RPMI8226 (cell line): ENCODE data around the gene VN1R4.
"Not testable (repeated sequence)": the region's sequence is repeated elsewhere in the genome, so short reads cannot be mapped to it uniquely, and the experiment has no call there.

Source experiments
- DNase-seq: peaks from one replicate; pipeline ENCODE4 v3.0.0-alpha.2; 2015

Gene VN1R4, protein sequence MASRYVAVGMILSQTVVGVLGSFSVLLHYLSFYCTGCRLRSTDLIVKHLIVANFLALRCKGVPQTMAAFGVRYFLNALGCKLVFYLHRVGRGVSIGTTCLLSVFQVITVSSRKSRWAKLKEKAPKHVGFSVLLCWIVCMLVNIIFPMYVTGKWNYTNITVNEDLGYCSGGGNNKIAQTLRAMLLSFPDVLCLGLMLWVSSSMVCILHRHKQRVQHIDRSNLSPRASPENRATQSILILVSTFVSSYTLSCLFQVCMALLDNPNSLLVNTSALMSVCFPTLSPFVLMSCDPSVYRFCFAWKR

DNA sequence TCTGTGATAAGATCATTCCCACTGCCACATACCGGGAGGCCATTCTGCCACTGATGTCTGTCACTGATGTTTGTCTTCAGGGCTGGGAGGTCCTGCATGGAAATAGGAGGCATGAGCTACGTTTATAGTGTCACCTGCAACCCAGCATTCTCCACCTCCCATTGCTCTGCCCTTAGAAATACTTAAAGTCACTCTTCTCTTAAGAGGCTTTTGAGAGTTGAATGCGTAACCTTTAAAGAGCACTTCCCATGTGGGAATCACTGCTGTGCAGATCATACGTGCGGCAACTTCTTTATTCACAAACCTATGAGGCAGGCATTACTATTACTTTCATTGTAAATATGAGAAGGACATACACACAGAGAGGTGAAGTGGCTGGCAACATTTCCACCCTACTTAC, at the start of gene VN1R4:
TSS of gene VN1R4 (minus strand) at position 101 of the 400 bp plus-strand sequence. CDS start at position 43, 58 bp downstream.
- not testable (repeated sequence) for DNase-seq

DNA sequence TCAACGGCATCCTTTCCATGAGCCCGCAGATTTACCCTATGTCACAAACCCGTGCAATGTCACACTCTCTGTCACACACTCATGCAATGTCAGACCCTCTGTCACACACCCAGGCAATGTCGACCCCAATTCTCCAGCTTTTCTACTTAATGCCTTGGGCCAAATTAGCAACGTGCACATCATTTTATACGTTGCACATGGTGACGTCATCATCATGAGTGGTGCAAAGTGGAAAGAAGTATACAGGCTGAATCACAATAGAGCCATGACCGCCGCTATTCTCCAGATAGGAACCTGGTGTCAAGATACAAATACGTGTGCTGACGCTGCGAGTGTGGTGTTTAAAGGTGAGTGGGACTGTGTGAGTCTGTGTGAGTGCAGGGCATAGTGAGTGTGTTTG, 44.4 kb upstream of the VN1R4 start:
- no peak for DNase-seq

DNA sequence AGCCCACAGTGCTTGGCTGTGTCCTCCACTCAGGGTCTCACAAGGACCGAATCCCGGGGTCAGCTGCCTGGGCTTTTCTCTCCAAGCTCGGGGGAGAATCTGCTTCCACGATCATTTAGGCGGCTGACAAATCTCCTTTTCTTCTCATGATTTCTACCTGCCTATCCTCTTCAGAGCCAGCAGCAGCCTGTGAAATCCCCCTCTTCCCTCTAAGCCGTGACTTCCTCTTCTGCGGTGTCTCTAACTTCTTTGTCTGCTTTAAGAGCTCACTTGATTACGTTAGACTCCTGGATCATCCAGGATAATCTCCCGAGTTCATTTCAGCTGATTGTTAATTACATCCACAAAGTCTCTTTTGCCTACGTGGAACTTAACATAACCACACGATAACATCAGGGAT, 43.5 kb upstream of the VN1R4 start:
- no peak for DNase-seq

DNA sequence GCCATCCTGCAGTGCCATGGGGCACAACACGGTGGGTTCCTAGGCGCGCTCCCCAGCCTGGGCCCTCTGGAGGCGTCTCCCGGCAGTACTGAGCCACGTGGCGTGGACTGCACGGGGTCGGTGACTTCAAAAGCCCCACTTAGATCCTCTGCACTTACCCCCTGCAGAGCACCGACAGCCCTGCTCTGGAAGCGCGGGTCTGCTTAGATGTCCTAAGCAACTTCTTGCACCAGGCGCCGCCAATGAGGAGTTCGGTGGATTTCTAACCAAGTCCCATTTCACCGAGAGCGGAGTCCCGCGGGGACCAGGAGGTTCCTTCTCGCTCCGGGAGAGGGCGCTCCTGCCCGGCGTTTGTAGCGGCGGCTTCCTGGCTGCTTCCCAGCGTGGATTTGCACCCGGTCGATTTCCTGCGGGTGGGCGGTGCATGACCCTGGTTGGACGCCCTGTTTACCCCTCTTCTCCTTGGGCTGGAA, 40.9 kb upstream of the VN1R4 start:
- DNase-seq = peak; percentile 11

DNA sequence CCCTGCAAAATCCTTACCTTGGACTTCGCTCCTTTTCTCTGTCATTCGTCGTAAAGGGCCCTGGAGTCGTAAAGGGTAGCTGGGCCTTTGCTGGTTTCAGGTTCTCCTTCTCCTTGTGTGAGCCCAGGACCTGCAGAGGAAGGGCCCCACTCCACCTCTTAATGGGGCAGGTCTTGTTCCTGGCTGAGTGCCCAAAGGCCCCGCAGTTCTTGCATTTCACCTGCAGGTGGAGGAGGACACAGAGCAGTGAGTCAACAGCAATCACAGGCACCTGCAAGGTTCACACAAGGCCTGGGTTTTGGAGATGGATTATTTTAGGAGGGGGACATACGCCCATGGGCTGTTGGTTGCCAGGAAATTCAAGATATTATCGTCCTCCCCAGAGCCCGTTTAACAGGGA, 33.8 kb upstream of the VN1R4 start:
- DNase-seq = peak; percentile 26

DNA sequence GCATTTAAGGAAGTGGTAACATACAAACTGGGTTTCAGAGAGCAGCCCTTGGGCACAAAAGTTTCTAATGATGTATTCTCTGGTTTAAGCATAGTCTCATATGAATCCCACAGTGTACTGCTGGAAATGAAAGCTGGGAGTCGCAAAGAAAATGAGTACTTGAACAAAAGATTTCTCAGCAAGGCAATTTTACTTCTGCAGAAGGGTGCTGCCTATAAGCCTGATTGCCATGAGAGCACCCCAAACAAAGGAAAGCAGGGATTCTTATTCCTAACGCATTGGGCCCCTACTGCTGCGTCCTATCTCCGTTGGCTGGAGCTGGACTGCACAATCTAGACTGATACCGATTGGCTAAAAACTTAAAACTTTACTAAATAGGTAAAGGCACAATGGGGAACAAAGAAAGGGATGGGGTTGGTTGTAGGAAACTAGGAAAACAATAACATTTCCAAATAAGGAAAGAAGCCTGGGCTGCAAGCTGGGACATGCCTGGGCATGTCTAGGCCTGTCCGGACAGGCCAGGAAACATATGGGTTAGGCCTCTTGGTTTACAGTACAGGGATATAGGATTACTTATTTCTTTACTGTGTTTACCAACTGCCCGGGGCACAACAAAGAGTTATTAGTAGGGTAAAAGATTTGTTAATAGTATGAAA, 27.4 kb upstream of the VN1R4 start:
- DNase-seq = no peak

DNA sequence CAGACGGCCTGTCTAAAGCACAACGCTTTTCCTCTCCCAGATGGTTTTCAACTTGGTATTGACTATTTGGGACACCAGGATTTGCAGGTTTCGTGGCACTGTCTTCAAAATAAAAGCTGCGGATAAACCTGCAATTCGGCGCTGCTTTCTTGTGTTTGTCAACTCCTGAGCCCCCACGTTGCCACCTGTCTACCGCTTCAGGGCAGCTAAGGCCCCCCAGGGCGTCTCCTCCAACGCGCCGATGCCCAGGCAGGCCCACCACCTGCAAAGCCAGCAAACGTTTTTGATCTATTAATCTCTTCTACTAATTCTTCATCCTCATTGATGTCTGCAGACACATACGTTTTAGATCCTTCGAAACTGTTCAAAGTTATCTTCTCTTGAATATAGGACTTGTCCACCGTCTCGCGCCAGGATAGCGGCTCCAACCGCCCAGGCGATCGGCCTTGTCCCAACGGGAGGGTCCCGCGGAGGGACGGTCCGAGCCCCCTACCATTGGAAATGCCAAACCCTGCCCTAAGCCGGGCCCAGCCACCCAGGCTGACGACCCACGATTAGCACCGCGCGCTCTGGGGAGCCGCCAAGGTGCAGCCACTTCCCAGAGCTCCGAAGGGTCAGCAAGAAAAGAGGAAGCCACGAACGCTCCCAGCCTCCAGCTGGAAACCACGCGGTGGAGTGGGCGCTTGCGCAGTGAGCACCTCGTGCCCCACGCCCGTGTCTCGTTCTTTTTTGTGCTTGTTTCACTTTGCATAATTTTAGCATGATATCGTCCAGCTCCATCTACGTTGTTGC, 23.4 kb upstream of the VN1R4 start:
- no peak for DNase-seq

DNA sequence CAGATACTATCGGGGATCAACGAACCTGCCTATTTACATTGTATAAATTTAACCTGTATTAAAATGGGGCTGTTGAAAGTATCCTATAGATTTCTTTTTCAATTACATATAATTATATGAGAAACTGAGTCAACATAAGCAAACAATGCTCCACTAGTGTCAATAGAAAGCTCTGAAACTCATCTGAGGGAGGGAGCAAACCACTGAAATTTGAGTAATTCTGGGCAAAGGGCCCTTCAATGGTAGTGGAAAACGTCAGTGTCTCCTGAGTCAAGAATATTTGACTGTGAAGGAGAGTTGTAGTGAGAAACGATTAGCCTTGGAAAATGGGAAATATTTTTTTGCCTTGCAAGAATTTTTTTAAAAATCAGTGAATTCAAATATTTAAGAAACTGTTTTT, 17.6 kb upstream of the VN1R4 start:
- no peak for DNase-seq

DNA sequence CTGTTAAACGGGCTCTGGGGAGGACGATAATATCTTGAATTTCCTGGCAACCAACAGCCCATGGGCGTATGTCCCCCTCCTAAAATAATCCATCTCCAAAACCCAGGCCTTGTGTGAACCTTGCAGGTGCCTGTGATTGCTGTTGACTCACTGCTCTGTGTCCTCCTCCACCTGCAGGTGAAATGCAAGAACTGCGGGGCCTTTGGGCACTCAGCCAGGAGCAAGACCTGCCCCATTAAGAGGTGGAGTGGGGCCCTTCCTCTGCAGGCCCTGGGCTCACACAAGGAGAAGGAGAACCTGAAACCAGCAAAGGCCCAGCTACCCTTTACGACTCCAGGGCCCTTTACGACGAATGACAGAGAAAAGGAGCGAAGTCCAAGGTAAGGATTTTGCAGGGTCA, 14.4 kb upstream of the VN1R4 start:
- DNase-seq = peak; percentile 28

DNA sequence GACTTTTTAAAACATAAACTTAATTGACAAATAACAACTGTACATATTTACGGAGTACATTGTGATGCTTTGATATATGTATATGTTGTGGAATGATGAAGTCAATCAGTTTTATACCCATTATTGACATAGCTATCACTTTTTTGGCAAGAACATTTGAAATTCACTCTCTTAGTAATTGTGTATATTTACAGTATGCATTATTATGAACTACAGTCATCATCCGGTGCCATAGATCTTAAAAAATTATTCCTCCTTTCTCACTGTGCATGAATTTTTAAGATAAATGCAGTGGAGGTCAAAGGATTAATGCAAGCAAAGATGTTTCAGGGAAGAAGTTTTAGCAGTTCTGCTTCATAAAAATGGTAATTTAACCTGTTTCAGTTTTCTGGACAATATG, 8.0 kb upstream of the VN1R4 start:
- DNase-seq = no peak

DNA sequence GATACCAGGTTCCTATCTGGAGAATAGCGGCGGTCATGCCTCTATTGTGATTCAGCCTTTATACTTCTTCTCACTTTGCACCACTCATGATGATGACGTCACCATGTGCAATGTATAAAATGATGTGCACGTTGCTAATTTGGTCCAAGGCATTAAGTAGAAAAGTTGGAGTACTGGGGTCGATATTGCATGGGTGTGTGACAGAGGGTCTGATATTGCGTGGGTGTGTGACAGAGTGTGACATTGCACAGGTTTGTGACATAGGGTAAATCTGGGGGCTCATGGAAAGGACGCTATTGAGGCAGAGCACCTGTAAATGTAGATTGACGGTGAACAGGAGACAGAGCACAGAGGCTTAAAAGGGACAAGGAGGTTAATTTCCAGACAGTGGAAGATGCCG, 4.5 kb upstream of the VN1R4 start:
- no peak for DNase-seq

DNA sequence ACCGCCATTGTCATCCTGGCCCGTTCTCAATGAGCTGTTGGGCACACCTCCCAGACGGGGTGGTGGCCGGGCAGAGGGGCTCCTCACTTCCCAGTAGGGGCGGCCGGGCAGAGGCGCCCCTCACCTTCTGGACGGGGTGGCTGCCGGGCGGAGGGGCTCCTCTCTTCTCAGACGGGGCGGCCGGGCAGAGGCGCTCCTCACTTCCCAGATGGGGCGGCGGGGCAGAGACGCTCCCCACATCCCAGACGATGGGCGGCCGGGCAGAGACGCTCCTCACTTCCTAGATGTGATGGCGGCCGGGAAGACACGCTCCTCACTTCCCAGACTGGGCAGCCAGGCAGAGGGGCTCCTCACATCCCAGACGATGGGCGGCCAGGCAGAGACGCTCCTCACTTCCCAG, 2.3 kb upstream of the VN1R4 start:
- DNase-seq = not testable (repeated sequence)

DNA sequence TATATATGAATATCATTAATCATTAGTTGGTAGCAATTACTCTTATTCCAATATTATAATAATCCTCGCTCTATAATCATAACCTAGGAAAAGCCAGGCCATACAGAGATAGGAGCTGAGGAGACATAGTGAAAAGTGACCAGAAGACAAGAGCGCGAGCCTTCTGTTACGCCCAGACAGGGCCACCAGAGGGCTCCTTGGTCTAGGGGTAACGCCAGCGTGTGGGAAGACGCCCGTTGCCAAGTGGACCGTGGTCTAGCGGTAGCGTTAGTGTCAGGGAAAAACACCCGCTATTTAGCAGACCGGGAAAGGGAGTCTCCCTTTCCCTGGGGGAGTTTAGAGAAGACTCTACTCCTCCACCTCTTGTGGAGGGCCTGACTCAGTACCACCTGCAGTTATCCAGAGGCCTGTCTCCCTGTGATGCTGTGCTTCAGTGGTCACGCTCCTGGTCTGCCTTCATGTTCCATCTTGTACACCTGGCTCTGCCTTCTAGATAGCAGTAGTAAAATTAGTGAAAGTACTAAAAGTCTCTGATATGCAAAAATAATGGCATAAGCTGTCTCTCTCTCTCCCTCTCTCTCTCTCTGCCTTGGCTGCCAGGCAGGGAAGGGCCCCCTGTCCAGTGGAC, 9.7 kb downstream of the VN1R4 start, which contains the start of gene VN1R2:
TSS of gene VN1R2 (plus strand) at position 578 of the 628 bp plus-strand sequence. CDS start 84 bp downstream, outside the sequence.
- peak; percentile 11 for DNase-seq

DNA sequence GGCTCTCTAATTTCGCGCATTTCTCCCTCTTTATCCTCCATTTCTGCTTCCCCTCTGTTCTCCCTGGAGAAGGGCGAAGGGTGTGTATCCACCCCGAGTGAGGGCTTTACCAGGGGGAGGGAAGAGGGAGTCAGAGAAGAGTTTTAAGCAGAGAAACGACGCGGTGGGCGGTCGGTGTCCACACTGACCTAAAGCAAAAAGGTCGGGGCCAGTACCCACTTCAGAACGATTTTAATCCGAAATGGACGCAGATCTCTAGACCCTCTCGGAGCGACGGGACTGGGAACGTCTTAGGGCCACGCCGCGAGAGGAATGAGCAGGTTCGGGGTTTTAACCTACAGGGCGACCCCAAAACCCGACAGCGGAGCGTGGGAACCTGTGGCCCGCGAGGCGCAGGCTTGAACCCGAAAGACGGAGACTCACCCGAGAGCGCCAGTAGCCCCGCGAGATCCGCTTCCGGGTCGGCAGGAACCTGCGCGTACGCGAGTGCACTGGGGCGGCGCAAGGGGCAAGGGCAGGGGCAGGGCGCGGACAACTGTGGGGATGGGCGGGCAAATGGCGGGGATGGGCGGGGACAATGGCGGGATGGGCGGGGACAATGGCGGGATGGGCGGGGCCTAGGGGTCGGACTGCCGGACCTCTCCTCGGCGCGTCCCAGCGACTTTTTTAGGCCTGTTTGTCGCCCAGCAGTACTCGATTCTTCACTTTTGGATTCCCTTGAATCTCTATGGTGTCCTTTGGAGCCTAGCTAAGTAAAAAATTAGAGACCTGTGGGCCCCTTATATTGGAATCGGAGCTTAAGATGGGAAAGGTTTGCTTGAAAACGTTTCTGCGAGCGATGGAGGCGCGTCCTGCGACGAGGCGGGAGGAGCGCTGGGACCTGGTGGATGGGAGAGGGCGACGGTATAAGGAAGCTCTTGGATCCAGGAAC, 12.8 kb downstream of the VN1R4 start, which contains the start of gene ZNF677:
TSS of gene ZNF677 (minus strand) at position 463 of the 931 bp plus-strand sequence. CDS start 3,323 bp downstream, outside the sequence.
- DNase-seq = no peak

DNA sequence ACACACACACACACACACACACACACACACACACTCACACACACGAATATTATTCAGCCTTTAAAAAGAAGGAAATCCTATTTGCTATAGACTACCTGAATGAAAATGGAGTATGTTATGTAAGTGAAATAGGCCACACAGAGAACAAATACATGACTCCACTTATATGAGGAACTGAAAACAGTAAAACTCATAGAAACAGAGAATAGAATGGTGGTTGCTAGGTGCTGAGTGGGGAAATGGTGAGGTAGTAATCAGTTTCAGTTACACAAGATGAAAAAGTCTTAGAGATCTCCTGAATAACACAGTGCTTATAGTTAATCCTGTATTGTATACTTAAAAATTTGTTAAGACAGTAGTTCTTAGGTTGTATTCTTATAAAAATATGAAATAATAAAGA, 21.0 kb downstream of the VN1R4 start:
- peak; percentile 25 for DNase-seq

DNA sequence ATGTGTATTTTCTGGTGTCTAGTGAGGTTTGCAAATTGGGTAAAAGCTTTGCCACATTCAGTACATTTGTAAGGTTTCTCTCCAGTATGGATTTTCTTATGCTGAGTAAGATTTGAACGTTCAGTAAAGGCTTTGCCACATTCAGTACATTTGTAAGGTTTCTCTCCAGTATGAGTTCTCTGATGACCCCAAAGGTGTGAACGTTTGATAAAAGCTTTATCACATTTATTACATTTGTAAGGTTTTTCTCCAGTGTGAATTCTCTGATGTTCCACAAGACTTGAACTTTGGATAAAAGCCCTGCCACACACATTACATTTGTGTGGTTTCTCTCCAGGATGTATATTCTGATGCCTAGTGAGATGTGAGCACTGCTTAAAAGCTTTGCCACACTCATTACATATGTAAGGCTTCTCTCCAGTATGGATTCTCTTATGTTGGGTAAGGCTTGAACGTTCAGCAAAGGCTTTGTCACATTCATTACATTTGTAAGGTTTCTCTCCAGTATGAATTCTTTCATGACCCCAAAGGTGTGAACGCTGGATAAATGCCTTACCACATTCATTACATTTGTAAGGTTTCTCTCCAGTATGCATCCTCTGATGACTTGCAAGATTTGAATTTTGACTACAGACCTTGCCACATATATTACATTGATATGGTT, 30.3 kb downstream of the VN1R4 start:
- DNase-seq = no peak

DNA sequence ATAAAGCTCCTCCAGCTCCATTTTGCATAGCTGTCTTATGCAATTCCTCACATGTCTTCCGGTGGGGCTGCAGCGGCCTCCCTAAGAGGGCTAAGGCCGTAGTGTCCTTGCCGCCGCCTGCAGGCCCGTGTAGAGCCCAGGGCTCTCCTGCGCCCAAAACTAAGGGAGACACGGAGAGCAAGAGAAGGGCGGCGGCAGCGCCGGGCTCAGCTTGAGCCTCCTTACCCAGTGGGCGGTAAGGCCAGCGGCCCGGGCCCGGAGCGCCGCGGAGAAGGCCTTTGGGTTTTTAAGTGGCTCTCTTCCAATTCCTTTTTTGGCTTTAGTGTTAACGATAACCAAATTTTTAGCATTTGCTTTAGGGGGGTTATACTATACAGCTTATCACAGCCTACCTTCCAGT, 42.9 kb downstream of the VN1R4 start:
- DNase-seq = no peak

DNA sequence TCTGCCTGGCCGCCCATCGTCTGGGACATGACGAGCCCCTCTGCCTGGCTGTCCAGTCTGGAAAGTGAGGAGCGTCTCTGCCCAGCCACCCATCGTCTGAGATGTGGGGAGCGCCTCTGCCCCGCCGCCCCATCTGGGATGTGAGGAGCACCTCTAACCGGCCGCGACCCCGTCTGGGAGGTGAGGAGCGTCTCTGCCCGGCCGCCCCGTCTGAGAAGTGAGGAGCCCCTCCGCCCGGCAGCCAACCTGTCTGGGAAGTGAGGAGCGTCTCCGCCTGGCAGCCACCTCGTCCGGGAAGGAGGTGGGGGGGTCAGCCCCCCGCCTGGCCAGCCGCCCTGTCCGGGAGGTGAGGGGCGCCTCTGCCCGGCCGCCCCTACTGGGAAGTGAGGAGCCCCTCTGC, 44.8 kb downstream of the VN1R4 start:
- DNase-seq = not testable (repeated sequence)
